Spleen (tissue), 11 donors: Measurements from ENCODE around the gene TMEM163. TPM values are rescaled to one million over a fixed set of nuclear protein-coding genes. Genes with fewer than 3 reads are reported as not detected.

Source experiments
- DNase-seq: peaks from one replicate; pipeline ENCODE4 v3.0.0-alpha.2; 2020
- H3K27ac ChIP-seq, 8 donors: fragments of 200-600 bp; sonication (generic) in 7 of 8; 1 replicate in 4 of 8; 2 replicates in 4 of 8; pipeline versions ENCODE4 v1.5.0 to v1.8.0; 2016 to 2021; ENCODE audit warnings: inconsistent platforms in 4 of 8, mild to moderate bottlenecking in 4 of 8, moderate library complexity in 1 of 8
- H3K27me3 ChIP-seq, 7 donors: fragments of 200-600 bp; sonication (generic) in 6 of 7; replicated peaks in 1 of 7; 1 replicate in 4 of 7; 2 replicates in 3 of 7; pipeline versions ENCODE4 v1.5.0 to v1.8.0; 2016 to 2021; ENCODE audit warnings: inconsistent platforms in 3 of 7, mild to moderate bottlenecking in 1 of 7
- H3K36me3 ChIP-seq, 6 donors: fragments of 200-600 bp; sonication (generic) in 5 of 6; 1 replicate in 4 of 6; 2 replicates in 2 of 6; pipeline versions ENCODE4 v1.5.0 to v1.8.0; 2016 to 2021; ENCODE audit warnings: inconsistent platforms in 2 of 6
- H3K4me1 ChIP-seq, 6 donors: fragments of 200-600 bp; sonication (generic) in 5 of 6; 1 replicate in 3 of 6; 2 replicates in 3 of 6; pipeline versions ENCODE4 v1.5.0 to v1.8.0; 2016 to 2021; ENCODE audit warnings: inconsistent platforms in 3 of 6
- H3K4me3 ChIP-seq, 8 donors: fragments of 200-600 bp; sonication (generic) in 7 of 8; 1 replicate in 4 of 8; 2 replicates in 4 of 8; pipeline versions ENCODE4 v1.5.0 to v1.8.0; 2016 to 2021; ENCODE audit warnings: inconsistent platforms in 4 of 8, mild to moderate bottlenecking in 4 of 8, moderate library complexity in 2 of 8
- H3K9me3 ChIP-seq, 8 donors: fragments of 200-600 bp; sonication (generic) in 7 of 8; 1 replicate in 4 of 8; 2 replicates in 4 of 8; pipeline versions ENCODE4 v1.5.0 to v1.8.0; 2016 to 2021; ENCODE audit warnings: inconsistent platforms in 4 of 8
- POLR2A ChIP-seq, 3 donors: fragments of 450-650 bp; IDR thresholded peaks; one replicate each; pipeline ENCODE4 v1.5.1; 2017; ENCODE audit warnings: antibody characterized with exemption in 3 of 3, mild to moderate bottlenecking in 1 of 3
- POLR2AphosphoS5 ChIP-seq, 3 donors: sonication (generic); formaldehyde crosslinking; IDR thresholded peaks; one replicate each; pipeline ENCODE4 v1.5.1; 2017; ENCODE audit warnings: antibody characterized with exemption in 3 of 3
- WGBS, 5 donors: extraction: QIAGEN DNeasy Blood & Tissue Kit in 3 of 5; methylation state at CpG; one replicate each; pipeline versions ENCODE4 v1.1.5 to v1.1.7; 2013 to 2018; 5-methylcytosine and 5-hydroxymethylcytosine counted together
- intact Hi-C: fragments of 100-400 bp; cut with DNase I; formaldehyde crosslinking; loops from one replicate; pipeline ENCODE4 v1.15.0; 2023; ENCODE audit warnings: low total_unique reads
- polyA plus RNA-seq, 3 donors: library from polyadenylated mRNA; stranded (reverse); fragments of 200-250 nt; gene quantifications; one replicate each; pipeline ENCODE4 v1.2.1, GENCODE V29; 2013
- total RNA-seq, 7 donors: library from RNA; depleted of rRNA in 3 of 7; stranded (reverse); fragments of >200 nt in 3 of 7; fragmentation: NEBNext Ultra II Directional in 4 of 7; extraction: Animal tissue kit (Norgen Biotek cat#: 25700) in 4 of 7; gene quantifications; one replicate each; pipeline versions ENCODE4 v1.1.0 to v1.2.1, GENCODE V29; 2016 to 2021
- TF ChIP-seq, protein P1 (sequence below), 11 experiments: fragments of 200-600 bp in 7 of 11; fragments of 450-650 bp in 4 of 11; sonication (generic) in 4 of 11; IDR thresholded peaks in 8 of 11; conservative IDR thresholded peaks in 3 of 11; 1 replicate in 7 of 11; 2 replicates in 4 of 11; pipeline versions ENCODE4 v1.4.0 to v1.8.0; 2016 to 2021; ENCODE audit warnings: antibody characterized with exemption in 11 of 11, inconsistent platforms in 4 of 11, mild to moderate bottlenecking in 1 of 11
- donor health status: healthy with polysubstance abuse.
- donor health status: DM: no; HTN: no; CAD: no; lungs with moderate emphysema.
- donor health status: DM: no; HTN: no; CAD: no.
- donor health status: Bipolar disorder and iron deficiency.
- donor health status: healthy.
- donor health status: DM: no; HTN: no; CAD: no.
- donor health status: DM: yes; HTN: yes; CAD: no.

TMEM163 gene
- total and polyA plus RNA-seq, 10 donors = 2.4 to 12.5 (median 3.7) TPM

DNA sequence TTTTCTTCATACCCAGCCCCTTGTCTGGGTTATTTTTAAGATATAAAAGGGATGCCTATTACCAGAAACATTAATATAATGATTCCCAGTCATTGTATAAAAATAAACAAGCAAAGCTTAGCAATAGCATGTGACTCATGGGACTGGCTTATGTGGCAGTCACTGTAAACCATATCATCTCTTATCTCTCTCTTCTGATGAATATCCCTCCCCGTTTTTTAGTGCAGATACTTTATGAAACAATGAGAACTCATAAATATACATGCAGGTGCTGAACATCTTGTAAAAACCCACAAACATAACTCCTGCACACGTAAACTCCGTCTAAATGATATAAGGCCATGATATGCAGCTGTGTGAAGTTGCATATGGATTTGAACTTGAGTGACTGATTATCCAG, 310.0 kb downstream of the TMEM163 start:
- no peak for TF ChIP-seq POLR2AphosphoS5 (IDR thresholded peaks at IDR 0.05)
- TF ChIP-seq POLR2A (IDR thresholded peaks at IDR 0.05) = no peak
- TF ChIP-seq, protein P1, sequence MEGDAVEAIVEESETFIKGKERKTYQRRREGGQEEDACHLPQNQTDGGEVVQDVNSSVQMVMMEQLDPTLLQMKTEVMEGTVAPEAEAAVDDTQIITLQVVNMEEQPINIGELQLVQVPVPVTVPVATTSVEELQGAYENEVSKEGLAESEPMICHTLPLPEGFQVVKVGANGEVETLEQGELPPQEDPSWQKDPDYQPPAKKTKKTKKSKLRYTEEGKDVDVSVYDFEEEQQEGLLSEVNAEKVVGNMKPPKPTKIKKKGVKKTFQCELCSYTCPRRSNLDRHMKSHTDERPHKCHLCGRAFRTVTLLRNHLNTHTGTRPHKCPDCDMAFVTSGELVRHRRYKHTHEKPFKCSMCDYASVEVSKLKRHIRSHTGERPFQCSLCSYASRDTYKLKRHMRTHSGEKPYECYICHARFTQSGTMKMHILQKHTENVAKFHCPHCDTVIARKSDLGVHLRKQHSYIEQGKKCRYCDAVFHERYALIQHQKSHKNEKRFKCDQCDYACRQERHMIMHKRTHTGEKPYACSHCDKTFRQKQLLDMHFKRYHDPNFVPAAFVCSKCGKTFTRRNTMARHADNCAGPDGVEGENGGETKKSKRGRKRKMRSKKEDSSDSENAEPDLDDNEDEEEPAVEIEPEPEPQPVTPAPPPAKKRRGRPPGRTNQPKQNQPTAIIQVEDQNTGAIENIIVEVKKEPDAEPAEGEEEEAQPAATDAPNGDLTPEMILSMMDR (IDR thresholded peaks at IDR 0.05 in 8 of 11, conservative IDR thresholded peaks at IDR 0.05 in 3 of 11) = no peak
- H3K36me3 ChIP-seq = peaks cover 0 to 60% (median 21%) of the 10 kb centered on the region in 6 donors
- no peaks in the 10 kb centered on the region for H3K9me3 ChIP-seq
- WGBS, 5 donors = 73 to 82% (median 82%) methylated on average over 3 of the region's 3 CpGs
- H3K4me3 ChIP-seq = no peak overlapping the region
- H3K27ac ChIP-seq = peak overlapping the region in 3 of 8 donors; percentile 37 to 55 (median 39)
- no peaks in the 10 kb centered on the region for H3K27me3 ChIP-seq
- no peak for DNase-seq
- peaks cover 7 to 73% (median 40%) of the 10 kb centered on the region in 6 donors for H3K4me1 ChIP-seq
- intact Hi-C loops = no loop called here

DNA sequence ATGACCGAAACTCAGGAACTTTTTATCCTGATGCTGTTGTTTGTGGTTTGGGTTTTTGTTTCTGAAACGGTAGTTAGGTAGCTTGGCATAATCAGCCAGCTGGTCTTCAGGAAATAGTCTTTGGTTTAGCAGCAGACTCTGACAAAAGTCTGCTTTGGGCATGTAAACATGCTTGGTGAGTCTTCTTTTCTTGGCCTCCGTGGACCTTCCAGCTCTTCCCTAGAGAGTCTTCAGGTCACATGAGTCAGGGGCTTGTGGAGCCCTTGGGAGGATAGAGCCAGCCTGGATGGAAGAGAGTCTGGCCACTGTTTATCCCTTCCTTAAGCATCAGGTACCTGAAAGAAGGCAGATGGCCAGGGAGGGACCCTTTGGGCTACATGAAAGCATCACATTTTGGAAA, 310.4 kb downstream of the TMEM163 start:
- peaks cover 7 to 77% (median 40%) of the 10 kb centered on the region in 6 donors for H3K4me1 ChIP-seq
- WGBS, 5 donors = 25 to 63% (median 37%) methylated on average over 3 of the region's 3 CpGs
- no peaks in the 10 kb centered on the region for H3K9me3 ChIP-seq
- no peak overlapping the region for H3K4me3 ChIP-seq
- peak overlapping the region in 3 of 8 donors; percentile 37 to 55 (median 39) for H3K27ac ChIP-seq
- H3K27me3 ChIP-seq = no peaks in the 10 kb centered on the region
- TF ChIP-seq POLR2AphosphoS5 (IDR thresholded peaks at IDR 0.05) = no peak
- TF ChIP-seq, protein P1 (IDR thresholded peaks at IDR 0.05 in 8 of 11, conservative IDR thresholded peaks at IDR 0.05 in 3 of 11) = no peak
- TF ChIP-seq POLR2A (IDR thresholded peaks at IDR 0.05) = no peak
- intact Hi-C loops = no loop called here
- no peak for DNase-seq
- H3K36me3 ChIP-seq = peaks cover 0 to 60% (median 19%) of the 10 kb centered on the region in 6 donors

DNA sequence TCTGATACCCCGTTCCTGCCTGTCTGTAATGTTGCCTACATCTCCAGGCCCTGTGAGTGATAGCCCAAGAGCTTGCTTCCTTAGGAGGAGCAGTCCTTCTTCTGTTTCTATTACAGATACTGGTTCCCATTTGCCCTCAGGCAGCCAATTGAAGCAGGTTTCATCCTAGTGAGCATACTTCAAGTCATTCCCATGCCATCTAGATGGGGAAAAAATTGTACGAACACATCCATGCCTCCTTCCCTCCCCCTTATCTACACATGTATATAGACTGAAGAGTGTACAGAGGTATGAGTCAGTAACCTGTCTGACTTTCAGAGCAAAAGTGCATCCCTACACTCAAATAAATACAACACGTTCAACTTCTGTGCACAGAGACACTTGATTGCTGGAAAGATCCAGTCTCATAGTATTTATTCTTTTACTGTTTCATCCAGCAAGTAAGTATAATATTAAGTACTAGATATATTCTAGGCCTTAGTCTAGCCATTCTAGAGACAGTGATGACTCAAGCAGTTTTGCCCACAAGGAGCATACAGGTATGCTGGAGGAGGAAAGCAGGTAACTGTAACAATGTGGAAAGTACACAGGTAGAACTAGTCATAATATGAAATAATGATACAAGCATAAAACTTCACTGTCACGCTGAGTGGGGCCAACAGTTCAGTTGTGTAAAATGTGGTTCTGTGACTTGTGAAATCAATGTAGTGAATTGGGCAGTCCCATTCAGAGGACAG, 311.5 kb downstream of the TMEM163 start:
- TF ChIP-seq, protein P1 (IDR thresholded peaks at IDR 0.05 in 8 of 11, conservative IDR thresholded peaks at IDR 0.05 in 3 of 11) = no peak
- TF ChIP-seq POLR2AphosphoS5 (IDR thresholded peaks at IDR 0.05) = no peak
- TF ChIP-seq POLR2A (IDR thresholded peaks at IDR 0.05) = no peak
- H3K4me3 ChIP-seq = no peak overlapping the region
- no peaks in the 10 kb centered on the region for H3K9me3 ChIP-seq
- peaks cover 0 to 60% (median 15%) of the 10 kb centered on the region in 6 donors for H3K36me3 ChIP-seq
- no peaks in the 10 kb centered on the region for H3K27me3 ChIP-seq
- H3K27ac ChIP-seq = peak overlapping the region in 3 of 8 donors; percentile 9 to 55 (median 39)
- intact Hi-C loops = no loop called here
- WGBS, 5 donors = 77 to 90% (median 86%) methylated on average over 4 of the region's 4 CpGs
- H3K4me1 ChIP-seq = peaks cover 7 to 87% (median 40%) of the 10 kb centered on the region in 6 donors
- DNase-seq = no peak

DNA sequence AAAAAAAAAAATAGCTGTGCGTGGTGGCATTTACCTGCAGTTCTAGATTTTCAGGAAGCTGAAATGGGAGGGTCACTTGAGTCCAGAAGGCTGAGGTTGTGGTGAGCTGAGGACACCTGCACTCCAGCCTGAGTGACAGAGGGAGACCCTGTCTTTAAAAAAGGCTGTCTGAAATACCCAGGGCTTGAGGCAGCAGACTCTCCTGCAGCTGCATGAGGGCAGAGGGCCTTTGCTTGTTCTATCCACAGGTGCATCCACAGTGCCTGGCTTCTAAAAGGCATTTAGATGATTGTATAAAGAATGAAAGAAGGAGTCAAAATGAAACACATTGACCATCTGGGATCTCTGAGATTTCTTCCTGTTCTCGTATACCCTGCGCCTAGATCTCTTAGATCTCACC, 312.1 kb downstream of the TMEM163 start:
- Histone ChIP-seq H3K36me3 (peaks cover 0 to 60% (median 15%) of the 10 kb centered on the region in 6 donors), H3K27ac (peak overlapping the region in 2 of 8 donors; percentile 9 to 55), H3K4me3 (no peak overlapping the region), H3K4me1 (peaks cover 7 to 87% (median 35%) of the 10 kb centered on the region in 6 donors), H3K9me3 (no peaks in the 10 kb centered on the region), H3K27me3 (no peaks in the 10 kb centered on the region)
- intact Hi-C loops = no loop called here
- DNase-seq = no peak
- TF ChIP-seq, protein P1 (IDR thresholded peaks at IDR 0.05 in 8 of 11, conservative IDR thresholded peaks at IDR 0.05 in 3 of 11) = no peak
- TF ChIP-seq POLR2AphosphoS5 (IDR thresholded peaks at IDR 0.05) = no peak
- TF ChIP-seq POLR2A (IDR thresholded peaks at IDR 0.05) = no peak
- WGBS, 5 donors = 56 to 78% (median 70%) methylated on average over 3 of the region's 3 CpGs
